NCI-H1694 (cell line): ENCODE measurements around the gene C1QA.

Source experiments
- DNase-seq: peaks from one replicate; lab custom pipeline; 2025; lab: John Stamatoyannopoulos, UW

The C1QA gene

GRCh38 chr1:22612671-22613571 is 23.5 kb upstream of the C1QA start:
- peak; percentile 34 for DNase-seq

GRCh38 chr1:22613572-22613918 is 22.9 kb upstream of the C1QA start:
- no peak for DNase-seq

GRCh38 chr1:22613951-22614350 is 22.5 kb upstream of the C1QA start:
- no peak for DNase-seq

- DNase-seq = no peak
These were observed 20.5 kb upstream of the C1QA start for GRCh38 chr1:22615886-22616285.

- no peak for DNase-seq
These were observed 19.9 kb upstream of the C1QA start for GRCh38 chr1:22616571-22616970.

GRCh38 chr1:22618056-22618455 is 18.4 kb upstream of the C1QA start:
- no peak for DNase-seq

- DNase-seq = no peak
These were observed 17.2 kb upstream of the C1QA start for GRCh38 chr1:22619252-22619651.

- DNase-seq = no peak
These were observed 16.6 kb upstream of the C1QA start for GRCh38 chr1:22619798-22620197.

- DNase-seq = no peak
These were observed 14.7 kb upstream of the C1QA start for GRCh38 chr1:22621761-22622160.

GRCh38 chr1:22625262-22625925 is 11.0 kb upstream of the C1QA start:
- no peak for DNase-seq

- DNase-seq = no peak
These were observed 9.9 kb upstream of the C1QA start for GRCh38 chr1:22626237-22627157.

GRCh38 chr1:22627331-22627730 is 9.1 kb upstream of the C1QA start:
- no peak for DNase-seq

GRCh38 chr1:22628698-22629444 is 7.6 kb upstream of the C1QA start:
- DNase-seq = no peak

GRCh38 chr1:22629886-22630285 is 6.5 kb upstream of the C1QA start:
- DNase-seq = no peak

- DNase-seq = no peak
These were observed 2.5 kb upstream of the C1QA start for GRCh38 chr1:22633697-22634463.

- no peak for DNase-seq
These were observed 992 bp upstream of the C1QA start for GRCh38 chr1:22635436-22635835.

- DNase-seq = no peak
These were observed 499 bp downstream of the C1QA start for GRCh38 chr1:22636927-22637326.

GRCh38 chr1:22637907-22638445 is 1.5 kb downstream of the C1QA start:
- no peak for DNase-seq

- DNase-seq = no peak
These were observed 2.2 kb downstream of the C1QA start for GRCh38 chr1:22638476-22639234.

GRCh38 chr1:22639286-22639685 is 2.9 kb downstream of the C1QA start:
- no peak for DNase-seq
